Bronchial epithelial cell (primary cell): ENCODE results near the gene DMAP1. TPM values are rescaled to one million over a fixed set of nuclear protein-coding genes. Genes with fewer than 3 reads are reported as not detected.

Source experiments
- DNase-seq: peaks from one replicate; pipeline ENCODE4 v3.0.0-alpha.2; 2010; ENCODE audit warnings: low read depth
- FAIRE-seq: peaks from 2 replicates; lab custom pipeline; 2011; peaks lifted over from hg19 to GRCh38; lab: Jason Lieb, UNC
- H3K27me3 ChIP-seq: 2 replicates; pipeline ENCODE4 v1.5.1; 2011; ENCODE audit warnings: low read length; ENCODE audit not compliant: control insufficient read depth, insufficient read depth
- H3K36me3 ChIP-seq: 2 replicates; pipeline ENCODE4 v1.5.1; 2011; ENCODE audit warnings: low read length; ENCODE audit not compliant: control insufficient read depth, insufficient read depth
- H3K4me3 ChIP-seq: 2 replicates; pipeline ENCODE4 v1.5.1; 2011; ENCODE audit warnings: mild to moderate bottlenecking, low read depth, low read length, control low read depth
- CTCF ChIP-seq: IDR thresholded peaks from 2 replicates; pipeline ENCODE4 v1.5.1; 2011; ENCODE audit warnings: mild to moderate bottlenecking, moderate library complexity, low read length, control low read depth, inconsistent platforms; ENCODE audit not compliant: insufficient read depth, severe bottlenecking
- total RNA-seq: library from RNA; depleted of rRNA; stranded (reverse); fragments of >200 nt; gene quantifications from 2 replicates; pipeline ENCODE4 v1.2.1, GENCODE V29; 2014

The DMAP1 gene
- total RNA-seq, 1 donor from 2014 or later, result 21.9 TPM

GRCh38 chr1:44265656-44266358, 52.5 kb downstream of the DMAP1 start:
- DNase-seq (no peak), FAIRE-seq (no peak)
- no peak for TF ChIP-seq CTCF
- Histone ChIP-seq H3K27me3 (no peaks in the 10 kb centered on the region), H3K36me3 (no peaks in the 10 kb centered on the region), H3K4me3 (no peak overlapping the region)

- H3K4me3 ChIP-seq, result no peak overlapping the region
- no peak for DNase-seq
- FAIRE-seq, result no peak
- no peaks in the 10 kb centered on the region for H3K27me3 ChIP-seq
- no peak for TF ChIP-seq CTCF
- no peaks in the 10 kb centered on the region for H3K36me3 ChIP-seq
Observed at GRCh38 chr1:44266400-44267344, 53.4 kb downstream of the DMAP1 start.

GRCh38 chr1:44267438-44267837, 54.2 kb downstream of the DMAP1 start:
- Histone ChIP-seq H3K27me3 (no peaks in the 10 kb centered on the region), H3K4me3 (no peak overlapping the region), H3K36me3 (no peaks in the 10 kb centered on the region)
- TF ChIP-seq CTCF, result no peak
- FAIRE-seq (no peak), DNase-seq (no peak)

GRCh38 chr1:44268054-44268453, 54.8 kb downstream of the DMAP1 start:
- no peaks in the 10 kb centered on the region for H3K27me3 ChIP-seq
- H3K36me3 ChIP-seq, result no peaks in the 10 kb centered on the region
- DNase-seq, result no peak
- no peak for FAIRE-seq
- no peak for TF ChIP-seq CTCF
- no peak overlapping the region for H3K4me3 ChIP-seq

Other genes with a start within 250 kb of the DMAP1 start
- gene DPH2, start 243.5 kb upstream of the DMAP1 start, total RNA-seq, result 17.9 and 31.9 TPM in 2 replicates
- 220 and 241 TPM in 2 replicates for gene ATP6V0B, start 238.5 kb upstream of the DMAP1 start, total RNA-seq
- 72.7 and 84.0 TPM in 2 replicates for gene B4GALT2, start 234.3 kb upstream of the DMAP1 start, total RNA-seq
- gene CCDC24, start 221.9 kb upstream of the DMAP1 start, total RNA-seq, result 2.6 and 3.7 TPM in 2 replicates
- 13.4 and 21.9 TPM in 2 replicates for gene SLC6A9, start 182.0 kb upstream of the DMAP1 start, total RNA-seq
- not detected in 2 replicates for gene KLF17, start 94.7 kb upstream of the DMAP1 start, total RNA-seq
- not detected in 2 replicates for gene KLF18, start 71.8 kb upstream of the DMAP1 start, total RNA-seq
- 22.1 and 28.9 TPM in 2 replicates for gene ERI3, start 141.8 kb downstream of the DMAP1 start, total RNA-seq
- gene RNF220, start 191.8 kb downstream of the DMAP1 start, total RNA-seq, result 80.6 and 94.5 TPM in 2 replicates